Omental fat pad (tissue), 4 donors: ENCODE measurements around the gene RPL11. TPM values are rescaled to one million over a fixed set of nuclear protein-coding genes. Genes with fewer than 3 reads are reported as not detected.

Experiments
- ATAC-seq: fragments of 150-250 bp; one replicate; pipeline ENCODE4 v1.9.1; 2016; ENCODE audit warnings: mild to moderate bottlenecking, moderate library complexity; ENCODE audit not compliant: low FRiP score
- DNase-seq: peaks from one replicate; pipeline ENCODE4 v3.0.0-alpha.2; 2019; ENCODE audit warnings: low spot score
- CTCF ChIP-seq, 3 donors: fragments of 450-650 bp; IDR thresholded peaks; one replicate each; pipeline ENCODE4 v1.5.1; 2016 to 2017; ENCODE audit warnings: antibody characterized with exemption in 3 of 3, mild to moderate bottlenecking in 3 of 3, moderate library complexity in 2 of 3
- total RNA-seq, 4 donors: library from RNA; depleted of rRNA; stranded (reverse); fragments of >200 nt; gene quantifications; one replicate each; pipeline ENCODE4 v1.1.0, GENCODE V29; 2016

Gene RPL11
- total RNA-seq, 4 donors from 2014 or later = 867 to 1,131 (median 994) TPM

DNA sequence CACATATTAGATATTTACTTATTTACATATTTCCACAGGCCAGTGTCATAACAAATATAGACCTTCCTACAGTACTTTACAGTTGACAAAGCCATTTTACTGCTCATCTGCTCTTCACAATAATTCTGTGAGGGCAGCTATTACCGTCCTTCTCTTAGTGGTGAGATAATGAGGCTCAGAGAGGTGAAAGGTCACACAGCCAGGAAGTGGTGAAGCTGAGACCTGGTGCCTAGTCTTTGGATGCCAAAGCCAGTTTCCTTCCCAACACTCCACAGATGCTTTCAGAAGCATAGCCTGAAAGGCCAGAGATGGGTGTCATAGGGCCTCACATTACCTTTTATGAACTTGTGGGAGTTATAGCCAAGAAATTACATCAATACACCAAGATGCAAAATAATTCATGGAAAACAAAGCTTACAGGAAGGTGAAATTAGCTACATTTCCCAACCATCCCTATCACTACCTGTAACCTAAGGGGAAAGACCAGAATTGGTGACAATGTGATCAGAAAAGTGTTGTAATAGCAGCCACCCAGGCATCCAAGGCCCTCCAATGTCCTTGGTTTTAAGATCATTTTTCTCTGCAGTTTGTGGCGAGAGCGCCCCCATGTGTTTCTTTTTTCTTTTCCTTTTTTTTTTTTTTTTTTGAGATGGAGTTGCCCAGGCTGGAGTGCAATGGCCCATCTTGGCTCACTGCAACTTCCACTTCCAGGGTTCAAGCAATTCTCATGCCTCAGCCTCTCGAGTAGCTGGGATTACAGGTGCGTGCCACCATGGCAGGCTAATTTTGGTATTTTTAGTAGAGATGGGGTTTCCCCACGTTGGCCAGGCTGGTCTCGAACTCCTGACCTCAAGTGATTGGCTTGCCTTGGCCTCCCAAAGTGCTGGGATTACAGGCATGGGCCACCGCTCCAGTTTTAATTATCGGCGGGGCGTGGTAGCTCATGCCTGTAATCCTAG lies 26.5 kb upstream of the RPL11 start:
- DNase-seq = no peak
- ATAC-seq = no peak
- TF ChIP-seq CTCF (IDR thresholded peaks at IDR 0.05) = no peak

DNA sequence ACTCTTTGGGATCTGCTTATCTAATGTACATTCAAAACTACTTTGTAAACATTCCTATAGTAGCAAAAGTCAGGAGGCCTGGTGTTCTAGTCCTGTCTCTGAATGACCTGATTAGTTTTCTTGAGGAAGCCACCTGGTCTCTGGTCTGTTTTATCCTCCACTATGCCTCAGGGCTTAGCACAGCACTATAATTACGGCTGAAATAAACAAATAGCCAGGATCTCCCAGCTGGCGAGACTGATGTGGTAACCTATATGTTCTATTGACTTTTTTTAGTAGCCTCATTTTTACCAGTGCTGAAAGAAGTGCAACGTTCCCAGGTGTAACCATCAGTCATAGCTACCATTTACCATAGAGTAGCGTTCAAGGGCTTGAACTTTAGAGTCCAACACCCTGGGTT lies 24.2 kb upstream of the RPL11 start:
- TF ChIP-seq CTCF (IDR thresholded peaks at IDR 0.05) = no peak
- no peak for DNase-seq
- no peak for ATAC-seq

DNA sequence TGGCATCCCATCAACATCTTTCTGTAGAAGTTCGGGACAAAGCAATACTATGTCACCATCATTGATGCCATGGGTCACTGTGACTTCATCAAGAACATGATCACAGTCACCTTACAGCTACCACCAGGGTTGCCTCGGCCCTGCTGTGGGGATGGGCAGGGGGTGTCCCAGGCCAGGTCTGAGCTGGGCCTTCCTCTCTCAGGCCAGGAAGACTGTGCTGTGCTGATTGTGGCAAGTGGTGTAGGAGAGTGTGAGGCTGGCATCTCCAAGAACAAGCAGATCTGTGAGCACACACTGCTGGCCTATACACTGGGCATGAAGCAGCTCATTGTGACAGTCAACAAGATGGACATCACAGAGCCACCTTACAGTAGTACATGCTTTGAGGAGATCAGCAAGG lies 20.9 kb upstream of the RPL11 start:
- ATAC-seq (no peak), DNase-seq (no peak)
- TF ChIP-seq CTCF (IDR thresholded peaks at IDR 0.05) = no peak

GRCh38 chr1:23673086-23673813 lies 18.4 kb upstream of the RPL11 start:
- ATAC-seq (no peak), DNase-seq (no peak)
- TF ChIP-seq CTCF (IDR thresholded peaks at IDR 0.05) = no peak

DNA sequence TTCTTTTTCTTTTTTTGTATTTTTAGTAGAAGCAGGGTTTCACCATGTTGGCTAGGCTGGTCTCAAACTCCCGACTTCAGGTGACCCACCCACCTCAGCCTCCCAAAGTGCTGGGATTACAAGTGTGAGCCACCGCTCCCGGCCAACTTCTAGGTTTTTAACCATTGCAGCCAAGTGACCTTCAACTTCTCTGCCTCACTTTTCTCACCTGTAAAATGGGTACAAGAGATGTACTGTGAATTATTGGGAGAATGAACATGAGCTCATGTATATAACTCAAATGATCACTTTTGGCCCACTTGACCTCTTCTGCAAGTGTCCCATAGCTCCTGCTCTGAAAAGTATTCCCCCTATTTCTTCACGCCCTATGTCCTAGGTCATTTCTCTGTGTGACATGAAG lies 11.8 kb upstream of the RPL11 start:
- ATAC-seq (no peak), DNase-seq (no peak)
- TF ChIP-seq CTCF (IDR thresholded peaks at IDR 0.05) = no peak

- TF ChIP-seq CTCF (IDR thresholded peaks at IDR 0.05) = no peak
- ATAC-seq = no peak
Measured at GRCh38 chr1:23682946-23683345, 8.7 kb upstream of the RPL11 start.

More at GRCh38 chr1:23682946-23683345, 8.7 kb upstream of the RPL11 start:
- DNase-seq = no peak
